WTC11 (cell line): ENCODE measurements around the gene C1QC. TPM values are rescaled to one million over a fixed set of nuclear protein-coding genes. Genes with fewer than 3 reads are reported as not detected.

ENCODE experiments used
- ATAC-seq: fragments of 200-7000 bp; cut with Tn5 transposase; 2 replicates; pipeline ENCODE4 v1.10.0; 2021; ENCODE audit warnings: mild to moderate bottlenecking, moderate library complexity
- CTCF ChIA-PET: fragments of 300-600 bp; sonication (Branson Sonifier 250); formaldehyde crosslinking; loops from one replicate; lab custom pipeline; 2021; ENCODE audit warnings: antibody characterized with exemption; lab: Charles Lee
- POLR2A ChIA-PET: fragments of 350-600 bp; sonication (Branson Sonifier 250); formaldehyde crosslinking; loops from one replicate; lab custom pipeline; 2021; ENCODE audit warnings: antibody characterized with exemption; lab: Charles Lee
- DNase-seq: peaks from one replicate; pipeline ENCODE4 v3.0.0; 2021; ENCODE audit warnings: low spot score
- H3K27ac Mint-ChIP-seq: 2 replicates; pipeline ENCODE4 v1.8.0; 2021; ENCODE audit warnings: mixed read lengths
- H3K27me3 Mint-ChIP-seq: 2 replicates; pipeline ENCODE4 v1.8.0; 2021; ENCODE audit warnings: low read depth, mild to moderate bottlenecking, moderate library complexity, mixed read lengths
- H3K36me3 Mint-ChIP-seq: 2 replicates; pipeline ENCODE4 v1.8.0; 2021; ENCODE audit warnings: mixed read lengths
- H3K4me1 Mint-ChIP-seq: 2 replicates; pipeline ENCODE4 v1.8.0; 2022; ENCODE audit warnings: mixed read lengths
- H3K4me3 Mint-ChIP-seq: 2 replicates; pipeline ENCODE4 v1.8.0; 2021; ENCODE audit warnings: mild to moderate bottlenecking, moderate library complexity, mixed read lengths
- H3K9me3 Mint-ChIP-seq: 2 replicates; pipeline ENCODE4 v1.8.0; 2021; ENCODE audit warnings: mixed read lengths
- CTCF ChIP-seq: fragments of 200-600 bp; IDR thresholded peaks from 2 replicates; pipeline ENCODE4 v1.8.0; 2022; ENCODE audit warnings: antibody characterized with exemption
- ERG ChIP-seq: fragments of 250-450 bp; sonication (Bioruptor Pico); IDR thresholded peaks from 2 replicates; pipeline ENCODE4 v1.8.0; 2021; ENCODE audit warnings: mild to moderate bottlenecking
- ETV6 ChIP-seq: sonication (generic); formaldehyde crosslinking; IDR thresholded peaks from 2 replicates; pipeline ENCODE4 v1.8.1; 2022; ENCODE audit warnings: mild to moderate bottlenecking, missing genetic modification reagents
- IRF1 ChIP-seq: sonication (generic); formaldehyde crosslinking; IDR thresholded peaks from 2 replicates; pipeline ENCODE4 v1.8.0; 2023; ENCODE audit warnings: missing genetic modification reagents
- MLX ChIP-seq: sonication (generic); formaldehyde crosslinking; IDR thresholded peaks from 2 replicates; pipeline ENCODE4 v1.8.1; 2023; ENCODE audit warnings: mild to moderate bottlenecking, missing genetic modification reagents, moderate library complexity
- MXD4 ChIP-seq: fragments of 250-450 bp; sonication (Bioruptor Pico); IDR thresholded peaks from 2 replicates; pipeline ENCODE4 v1.8.0; 2021; ENCODE audit warnings: mild to moderate bottlenecking, moderate library complexity, borderline replicate concordance
- MYBL2 ChIP-seq: sonication (generic); formaldehyde crosslinking; IDR thresholded peaks from 2 replicates; pipeline ENCODE4 v1.8.1; 2023; ENCODE audit warnings: mild to moderate bottlenecking, moderate library complexity, missing genetic modification reagents
- PRRX2 ChIP-seq: fragments of 250-450 bp; sonication (Bioruptor Pico); IDR thresholded peaks from 2 replicates; pipeline ENCODE4 v1.8.0; 2021; ENCODE audit warnings: mild to moderate bottlenecking
- RELA ChIP-seq: sonication (generic); formaldehyde crosslinking; IDR thresholded peaks from 2 replicates; pipeline ENCODE4 v1.8.1; 2022; ENCODE audit warnings: missing genetic modification reagents, mild to moderate bottlenecking, borderline replicate concordance
- SP1 ChIP-seq: sonication (generic); formaldehyde crosslinking; conservative IDR thresholded peaks from 2 replicates; pipeline ENCODE4 v1.8.1; 2022; ENCODE audit warnings: missing genetic modification reagents
- TEAD1 ChIP-seq: sonication (generic); formaldehyde crosslinking; IDR thresholded peaks from 2 replicates; pipeline ENCODE4 v1.8.0; 2022; ENCODE audit warnings: mild to moderate bottlenecking, missing genetic modification reagents
- USF2 ChIP-seq: sonication (generic); formaldehyde crosslinking; IDR thresholded peaks from 2 replicates; pipeline ENCODE4 v1.8.1; 2023; ENCODE audit warnings: mild to moderate bottlenecking, missing genetic modification reagents, moderate library complexity
- total RNA-seq: library from RNA; stranded (reverse); gene quantifications from 3 replicates; pipeline ENCODE4 v1.2.3, GENCODE V29; 2021
- TF ChIP-seq, protein P1 (sequence below): sonication (generic); formaldehyde crosslinking; IDR thresholded peaks from 2 replicates; pipeline ENCODE4 v1.8.1; 2023; ENCODE audit warnings: mild to moderate bottlenecking, missing genetic modification reagents, borderline replicate concordance
- TF ChIP-seq, protein P2 (sequence below): fragments of 250-450 bp; sonication (Bioruptor Pico); IDR thresholded peaks from 2 replicates; pipeline ENCODE4 v1.9.0; 2021; ENCODE audit warnings: mild to moderate bottlenecking
- TF ChIP-seq, protein P3 (sequence below): fragments of 250-450 bp; sonication (Bioruptor Pico); IDR thresholded peaks from 2 replicates; pipeline ENCODE4 v1.9.0; 2021; ENCODE audit warnings: mild to moderate bottlenecking
- TF ChIP-seq, protein P4 (sequence below): sonication (generic); formaldehyde crosslinking; IDR thresholded peaks from 2 replicates; pipeline ENCODE4 v1.8.1; 2022; ENCODE audit warnings: low read depth, mild to moderate bottlenecking, moderate library complexity, missing genetic modification reagents, borderline replicate concordance

The C1QC gene
- total RNA-seq, 1 experiment from 2014 or later: 0.28 TPM

- H3K36me3 Mint-ChIP-seq: no peaks in the 10 kb centered on the region
- CTCF ChIA-PET: no interaction called here
- H3K9me3 Mint-ChIP-seq: no peaks in the 10 kb centered on the region
- DNase-seq: no peak
- no peak overlapping the region for H3K27ac Mint-ChIP-seq
- ATAC-seq: no peak
- peaks cover 5% of the 10 kb centered on the region for H3K4me1 Mint-ChIP-seq
- no peak overlapping the region for H3K4me3 Mint-ChIP-seq
- POLR2A ChIA-PET: no interaction called here
- no peaks in the 10 kb centered on the region; the same call in 1 of the 2 replicates for H3K27me3 Mint-ChIP-seq
- TF ChIP-seq, protein P1, sequence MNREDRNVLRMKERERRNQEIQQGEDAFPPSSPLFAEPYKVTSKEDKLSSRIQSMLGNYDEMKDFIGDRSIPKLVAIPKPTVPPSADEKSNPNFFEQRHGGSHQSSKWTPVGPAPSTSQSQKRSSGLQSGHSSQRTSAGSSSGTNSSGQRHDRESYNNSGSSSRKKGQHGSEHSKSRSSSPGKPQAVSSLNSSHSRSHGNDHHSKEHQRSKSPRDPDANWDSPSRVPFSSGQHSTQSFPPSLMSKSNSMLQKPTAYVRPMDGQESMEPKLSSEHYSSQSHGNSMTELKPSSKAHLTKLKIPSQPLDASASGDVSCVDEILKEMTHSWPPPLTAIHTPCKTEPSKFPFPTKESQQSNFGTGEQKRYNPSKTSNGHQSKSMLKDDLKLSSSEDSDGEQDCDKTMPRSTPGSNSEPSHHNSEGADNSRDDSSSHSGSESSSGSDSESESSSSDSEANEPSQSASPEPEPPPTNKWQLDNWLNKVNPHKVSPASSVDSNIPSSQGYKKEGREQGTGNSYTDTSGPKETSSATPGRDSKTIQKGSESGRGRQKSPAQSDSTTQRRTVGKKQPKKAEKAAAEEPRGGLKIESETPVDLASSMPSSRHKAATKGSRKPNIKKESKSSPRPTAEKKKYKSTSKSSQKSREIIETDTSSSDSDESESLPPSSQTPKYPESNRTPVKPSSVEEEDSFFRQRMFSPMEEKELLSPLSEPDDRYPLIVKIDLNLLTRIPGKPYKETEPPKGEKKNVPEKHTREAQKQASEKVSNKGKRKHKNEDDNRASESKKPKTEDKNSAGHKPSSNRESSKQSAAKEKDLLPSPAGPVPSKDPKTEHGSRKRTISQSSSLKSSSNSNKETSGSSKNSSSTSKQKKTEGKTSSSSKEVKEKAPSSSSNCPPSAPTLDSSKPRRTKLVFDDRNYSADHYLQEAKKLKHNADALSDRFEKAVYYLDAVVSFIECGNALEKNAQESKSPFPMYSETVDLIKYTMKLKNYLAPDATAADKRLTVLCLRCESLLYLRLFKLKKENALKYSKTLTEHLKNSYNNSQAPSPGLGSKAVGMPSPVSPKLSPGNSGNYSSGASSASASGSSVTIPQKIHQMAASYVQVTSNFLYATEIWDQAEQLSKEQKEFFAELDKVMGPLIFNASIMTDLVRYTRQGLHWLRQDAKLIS: no peak
- TF ChIP-seq USF2 (CRISPR knock-in tag): no peak
- TF ChIP-seq, protein P2, sequence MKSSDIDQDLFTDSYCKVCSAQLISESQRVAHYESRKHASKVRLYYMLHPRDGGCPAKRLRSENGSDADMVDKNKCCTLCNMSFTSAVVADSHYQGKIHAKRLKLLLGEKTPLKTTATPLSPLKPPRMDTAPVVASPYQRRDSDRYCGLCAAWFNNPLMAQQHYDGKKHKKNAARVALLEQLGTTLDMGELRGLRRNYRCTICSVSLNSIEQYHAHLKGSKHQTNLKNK (CRISPR knock-in tag): no peak
- no peak for TF ChIP-seq RELA (CRISPR knock-in tag)
- TF ChIP-seq ERG (CRISPR knock-in tag): no peak
- TF ChIP-seq PRRX2 (CRISPR knock-in tag): no peak
- no peak for TF ChIP-seq TEAD1
- TF ChIP-seq ETV6 (CRISPR knock-in tag): no peak
- TF ChIP-seq, protein P3, sequence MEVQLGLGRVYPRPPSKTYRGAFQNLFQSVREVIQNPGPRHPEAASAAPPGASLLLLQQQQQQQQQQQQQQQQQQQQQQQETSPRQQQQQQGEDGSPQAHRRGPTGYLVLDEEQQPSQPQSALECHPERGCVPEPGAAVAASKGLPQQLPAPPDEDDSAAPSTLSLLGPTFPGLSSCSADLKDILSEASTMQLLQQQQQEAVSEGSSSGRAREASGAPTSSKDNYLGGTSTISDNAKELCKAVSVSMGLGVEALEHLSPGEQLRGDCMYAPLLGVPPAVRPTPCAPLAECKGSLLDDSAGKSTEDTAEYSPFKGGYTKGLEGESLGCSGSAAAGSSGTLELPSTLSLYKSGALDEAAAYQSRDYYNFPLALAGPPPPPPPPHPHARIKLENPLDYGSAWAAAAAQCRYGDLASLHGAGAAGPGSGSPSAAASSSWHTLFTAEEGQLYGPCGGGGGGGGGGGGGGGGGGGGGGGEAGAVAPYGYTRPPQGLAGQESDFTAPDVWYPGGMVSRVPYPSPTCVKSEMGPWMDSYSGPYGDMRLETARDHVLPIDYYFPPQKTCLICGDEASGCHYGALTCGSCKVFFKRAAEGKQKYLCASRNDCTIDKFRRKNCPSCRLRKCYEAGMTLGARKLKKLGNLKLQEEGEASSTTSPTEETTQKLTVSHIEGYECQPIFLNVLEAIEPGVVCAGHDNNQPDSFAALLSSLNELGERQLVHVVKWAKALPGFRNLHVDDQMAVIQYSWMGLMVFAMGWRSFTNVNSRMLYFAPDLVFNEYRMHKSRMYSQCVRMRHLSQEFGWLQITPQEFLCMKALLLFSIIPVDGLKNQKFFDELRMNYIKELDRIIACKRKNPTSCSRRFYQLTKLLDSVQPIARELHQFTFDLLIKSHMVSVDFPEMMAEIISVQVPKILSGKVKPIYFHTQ (CRISPR knock-in tag): no peak
- TF ChIP-seq SP1 (CRISPR knock-in tag): no peak
- TF ChIP-seq, protein P4, sequence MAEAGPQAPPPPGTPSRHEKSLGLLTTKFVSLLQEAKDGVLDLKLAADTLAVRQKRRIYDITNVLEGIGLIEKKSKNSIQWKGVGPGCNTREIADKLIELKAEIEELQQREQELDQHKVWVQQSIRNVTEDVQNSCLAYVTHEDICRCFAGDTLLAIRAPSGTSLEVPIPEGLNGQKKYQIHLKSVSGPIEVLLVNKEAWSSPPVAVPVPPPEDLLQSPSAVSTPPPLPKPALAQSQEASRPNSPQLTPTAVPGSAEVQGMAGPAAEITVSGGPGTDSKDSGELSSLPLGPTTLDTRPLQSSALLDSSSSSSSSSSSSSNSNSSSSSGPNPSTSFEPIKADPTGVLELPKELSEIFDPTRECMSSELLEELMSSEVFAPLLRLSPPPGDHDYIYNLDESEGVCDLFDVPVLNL: no peak
- no peak for TF ChIP-seq MYBL2 (CRISPR knock-in tag)
- TF ChIP-seq CTCF: no peak
Observed at GRCh38 chr1:22613951-22614350, 29.5 kb upstream of the C1QC start.

DNA sequence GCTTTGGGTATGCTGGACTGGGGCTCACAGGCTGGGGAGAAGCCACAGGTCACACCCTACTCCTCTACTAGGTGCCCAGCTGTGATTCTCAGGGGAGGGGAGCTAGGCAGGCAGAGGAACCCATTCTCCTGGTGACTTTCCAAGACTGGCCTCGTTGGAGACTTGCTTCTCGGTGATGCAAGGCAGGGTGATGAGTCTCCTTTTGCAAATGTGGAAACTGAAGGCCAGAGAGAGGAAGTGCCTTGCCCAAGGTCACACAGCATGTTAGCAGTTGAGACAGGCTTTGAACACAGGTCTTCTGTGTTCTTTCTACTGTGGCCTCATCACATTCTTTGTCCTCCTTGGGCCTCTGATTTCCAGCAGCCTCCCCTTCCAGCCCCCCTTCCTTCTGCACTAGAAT lies 27.5 kb upstream of the C1QC start:
- no peak for ATAC-seq
- CTCF ChIA-PET: interaction anchor here (1.3 kb wide), 1 partner anchor 24 kb away, joined by 3 read pairs; no protein-coding TSS in a partner anchor
- Mint-ChIP-seq H3K4me3 (no peak overlapping the region), H3K27ac (no peak overlapping the region), H3K9me3 (no peaks in the 10 kb centered on the region), H3K4me1 (no peaks in the 10 kb centered on the region; the same call in 1 of the 2 replicates), H3K27me3 (no peaks in the 10 kb centered on the region; the same call in 1 of the 2 replicates), H3K36me3 (no peaks in the 10 kb centered on the region)
- no peak for DNase-seq
- POLR2A ChIA-PET: no interaction called here
- TF ChIP-seq MLX (CRISPR knock-in tag) (no peak), IRF1 (no peak), MYBL2 (CRISPR knock-in tag) (no peak), MXD4 (CRISPR knock-in tag) (no peak)
